ENCODE results near the gene CNIH4. TPM values are rescaled to one million over a fixed set of nuclear protein-coding genes. Genes with fewer than 3 reads are reported as not detected.
A peak's percentile ranks its signal among the peaks of the same experiment; 100 is the strongest.

The CNIH4 gene
- total RNA-seq, 2 experiments from 2014 or later = 44.8 to 45.1 TPM

GRCh38 chr1:224329842-224330753, 26.6 kb upstream of the CNIH4 start, which contains the start of gene NVL:
Gene NVL, minus strand, starts transcription at chr1:224330172. Its CDS starts 45 bp downstream, at chr1:224330127.
- H3K4me3 Mint-ChIP-seq = peak within 1 kb of the TSS; percentile 88
- H3K27ac Mint-ChIP-seq = peak within 1 kb of the TSS; percentile 99
- no peak for TF ChIP-seq CTCF (IDR thresholded peaks at IDR 0.05)
- H3K9me3 Mint-ChIP-seq = no peaks in the 10 kb centered on the region
- intact Hi-C loops (cut with micrococcal nuclease) = loop anchor here (10.0 kb wide), 1 partner anchor 625 kb away; no protein-coding TSS in a partner anchor
- H3K4me1 Mint-ChIP-seq (ENCODE audit: low read depth) = peaks cover 40% of the 10 kb centered on the region
- ATAC-seq (peak; percentile 88), DNase-seq (peak; percentile 85)
- CTCF ChIA-PET = interaction anchor here (0.9 to 2.1 kb wide), 5 partner anchors 28 to 214 kb away, joined by 3 to 16 read pairs (median 6); no protein-coding TSS in a partner anchor
- no peaks in the 10 kb centered on the region for H3K27me3 Mint-ChIP-seq
- peaks cover 2% of the 10 kb centered on the region for H3K36me3 Mint-ChIP-seq (ENCODE audit: low read depth)
- POLR2A ChIA-PET = interaction anchor here (0.6 to 1.7 kb wide), 5 partner anchors 10 to 214 kb away, joined by 3 to 5 read pairs (median 3); no protein-coding TSS in a partner anchor

- Mint-ChIP-seq H3K4me1 (ENCODE audit: low read depth) (peaks cover 37% of the 10 kb centered on the region), H3K27ac (no peak overlapping the region), H3K4me3 (peak overlapping the region; percentile 88), H3K27me3 (no peaks in the 10 kb centered on the region), H3K9me3 (no peaks in the 10 kb centered on the region), H3K36me3 (ENCODE audit: low read depth) (no peaks in the 10 kb centered on the region)
- DNase-seq (no peak), ATAC-seq (no peak)
- ChIA-PET POLR2A (no interaction called here), CTCF (interaction anchor here (3.9 kb wide), 1 partner anchor 215 kb away, joined by 33 read pairs; no protein-coding TSS in a partner anchor)
- TF ChIP-seq CTCF (IDR thresholded peaks at IDR 0.05) = no peak
- intact Hi-C loops (cut with micrococcal nuclease) = loop anchor here (10.0 kb wide), 1 partner anchor 627 kb away; no protein-coding TSS in a partner anchor
Measured at GRCh38 chr1:224331326-224331725, 25.4 kb upstream of the CNIH4 start.

GRCh38 chr1:224331824-224332223, 24.9 kb upstream of the CNIH4 start:
- H3K4me1 Mint-ChIP-seq (ENCODE audit: low read depth) = peaks cover 37% of the 10 kb centered on the region
- ChIA-PET CTCF (interaction anchor here (3.9 kb wide), 1 partner anchor 215 kb away, joined by 33 read pairs; no protein-coding TSS in a partner anchor), POLR2A (no interaction called here)
- ATAC-seq = no peak
- DNase-seq = no peak
- H3K36me3 Mint-ChIP-seq (ENCODE audit: low read depth) = no peaks in the 10 kb centered on the region
- no peak for TF ChIP-seq CTCF (IDR thresholded peaks at IDR 0.05)
- intact Hi-C loops (cut with micrococcal nuclease) = loop anchor here (10.0 kb wide), 1 partner anchor 627 kb away; no protein-coding TSS in a partner anchor
- H3K27me3 Mint-ChIP-seq = no peaks in the 10 kb centered on the region
- no peak overlapping the region for H3K27ac Mint-ChIP-seq
- H3K4me3 Mint-ChIP-seq = no peak overlapping the region
- no peaks in the 10 kb centered on the region for H3K9me3 Mint-ChIP-seq

GRCh38 chr1:224333309-224333926, 23.3 kb upstream of the CNIH4 start:
- Mint-ChIP-seq H3K36me3 (ENCODE audit: low read depth) (no peaks in the 10 kb centered on the region), H3K27ac (peak overlapping the region; percentile 85), H3K4me1 (ENCODE audit: low read depth) (peaks cover 29% of the 10 kb centered on the region), H3K9me3 (no peaks in the 10 kb centered on the region), H3K4me3 (peak overlapping the region; percentile 26), H3K27me3 (no peaks in the 10 kb centered on the region)
- peak; percentile 76 for TF ChIP-seq CTCF (IDR thresholded peaks at IDR 0.05)
- intact Hi-C loops (cut with micrococcal nuclease) = loop anchor here (1.0 to 10.0 kb wide), 2 partner anchors 217 to 629 kb away; no protein-coding TSS in a partner anchor
- DNase-seq (peak; percentile 39), ATAC-seq (peak; percentile 46)
- ChIA-PET CTCF (interaction anchor here (0.6 to 3.9 kb wide), 21 partner anchors 10 to 283 kb away, joined by 3 to 33 read pairs (median 4); no protein-coding TSS in a partner anchor), POLR2A (interaction anchor here (0.9 to 1.4 kb wide), 4 partner anchors 18 to 219 kb away, joined by 3 to 7 read pairs (median 3); partner anchors contain the start of gene FBXO28)

Measured in activated CD8-positive, alpha-beta T cell treated with anti-CD3 and anti-CD28 coated beads for 36 hours (primary cell).